Nucleus accumbens (tissue), 56 donors: ENCODE data around the gene SEL1L3.

Experiments
- DNase-seq, 56 donors: peaks; one replicate each; lab custom pipeline; 2025; lab: John Stamatoyannopoulos, UW

SEL1L3 gene

DNA sequence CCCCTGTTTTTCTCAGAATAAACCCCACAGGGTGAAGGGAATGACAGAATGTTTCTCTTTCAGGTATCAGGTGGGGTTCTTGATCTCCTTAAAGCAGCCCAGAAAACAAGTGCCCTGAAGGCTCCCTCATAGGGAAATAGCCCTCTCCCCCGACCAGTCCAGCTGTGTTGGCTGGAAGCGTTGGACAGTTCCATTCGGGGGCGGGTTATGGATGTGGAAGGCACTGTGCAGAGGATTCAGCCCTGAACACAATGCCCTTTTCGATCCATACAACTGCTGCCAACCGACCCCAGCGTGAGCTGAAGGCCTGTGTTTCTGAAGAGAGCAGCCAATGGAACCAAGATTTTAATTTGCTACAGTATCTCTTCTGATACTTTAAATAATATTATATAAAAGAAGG, 41.5 kb downstream of the SEL1L3 start:
- peak in 6 of 56 donors; percentile 4 to 20 (median 13) for DNase-seq

DNA sequence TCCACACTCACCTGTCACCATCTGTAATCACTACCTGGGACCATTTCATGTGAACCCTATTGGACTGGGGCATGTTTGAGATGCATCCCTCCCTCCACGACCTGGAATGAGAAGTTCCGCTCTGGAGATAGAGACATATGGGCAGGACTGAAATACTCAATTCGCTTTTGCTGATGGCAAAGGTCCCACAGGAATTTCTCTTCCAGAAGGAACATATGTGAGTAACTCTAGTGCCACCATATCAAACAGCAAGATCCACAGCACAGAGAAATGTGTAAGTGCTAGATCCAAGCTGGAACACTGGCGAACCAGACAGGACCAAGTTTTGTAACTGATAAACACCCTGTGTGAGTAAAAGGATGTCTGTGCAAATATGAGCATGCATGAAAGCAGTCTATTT, 43.9 kb downstream of the SEL1L3 start:
- no peak for DNase-seq

GRCh38 chr4:25818371-25818871, 44.4 kb downstream of the SEL1L3 start:
- no peak for DNase-seq

GRCh38 chr4:25817059-25817681, 45.6 kb downstream of the SEL1L3 start:
- no peak for DNase-seq

DNA sequence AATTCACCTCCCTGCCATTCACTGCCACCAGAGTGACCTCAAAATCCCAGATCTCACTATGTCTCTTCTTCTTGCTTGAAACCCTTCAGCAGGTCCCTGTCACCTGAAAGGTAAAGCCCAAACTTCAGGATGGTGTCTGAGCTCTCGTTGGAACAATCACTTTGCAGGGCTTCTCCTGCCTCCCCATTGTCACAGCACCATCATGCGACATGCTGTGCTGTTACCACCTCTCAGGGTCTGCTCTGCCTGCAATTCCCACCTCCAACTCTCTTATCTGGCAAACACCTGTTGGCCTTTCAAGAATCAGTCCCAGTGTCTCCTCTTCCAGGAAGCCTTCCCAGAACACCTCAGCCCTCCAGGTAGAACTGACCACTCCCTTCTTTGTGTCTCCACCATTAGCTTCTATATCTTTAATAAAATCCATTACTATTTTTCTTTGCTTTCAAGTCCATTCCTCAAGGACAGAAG, 46.2 kb downstream of the SEL1L3 start:
- DNase-seq, result no peak

DNA sequence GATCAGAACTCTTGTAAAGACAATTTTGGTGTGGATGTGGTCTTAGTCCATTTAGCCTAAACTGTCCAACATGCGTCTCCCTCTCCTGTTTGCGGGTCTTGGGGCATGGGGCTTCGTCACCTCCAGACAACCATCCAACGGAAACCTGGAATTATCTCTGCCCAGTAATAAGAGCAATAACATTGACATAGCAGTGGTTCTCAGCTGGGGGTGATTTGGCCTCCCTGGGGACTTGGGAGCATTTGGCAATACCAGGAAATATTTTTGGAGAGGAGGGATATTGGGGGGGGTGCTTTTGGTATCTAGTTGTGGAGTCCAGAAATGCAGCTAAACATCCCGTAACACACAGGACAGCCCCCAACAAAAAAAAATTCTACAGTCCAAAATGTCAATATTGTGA, 47.2 kb downstream of the SEL1L3 start:
- no peak for DNase-seq

GRCh38 chr4:25814301-25815136, 48.3 kb downstream of the SEL1L3 start:
- peak in 13 of 56 donors; percentile 1 to 54 (median 10) for DNase-seq

GRCh38 chr4:25813448-25814106, 49.2 kb downstream of the SEL1L3 start:
- DNase-seq, result no peak

DNA sequence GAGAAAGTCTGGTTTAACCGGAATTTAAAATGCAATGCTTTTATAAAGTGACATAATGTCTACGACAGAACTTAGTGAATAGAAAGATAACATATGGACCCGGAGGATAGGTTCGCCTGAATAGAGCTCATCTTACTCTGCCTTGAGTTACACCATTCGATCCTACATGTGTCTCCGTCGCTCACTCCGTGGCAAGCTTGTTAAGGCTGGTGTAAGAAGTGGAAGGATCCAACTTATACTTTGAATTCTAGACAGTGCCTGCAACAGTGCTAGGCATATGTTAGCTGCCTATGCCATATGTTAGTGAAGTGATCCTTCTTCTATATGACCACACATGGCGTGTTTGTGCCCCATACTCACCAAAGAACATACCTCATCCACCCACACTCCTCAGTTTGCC, 50.9 kb downstream of the SEL1L3 start:
- DNase-seq, result no peak

- DNase-seq, result no peak
These were observed 51.5 kb downstream of the SEL1L3 start for GRCh38 chr4:25811374-25811690.

DNA sequence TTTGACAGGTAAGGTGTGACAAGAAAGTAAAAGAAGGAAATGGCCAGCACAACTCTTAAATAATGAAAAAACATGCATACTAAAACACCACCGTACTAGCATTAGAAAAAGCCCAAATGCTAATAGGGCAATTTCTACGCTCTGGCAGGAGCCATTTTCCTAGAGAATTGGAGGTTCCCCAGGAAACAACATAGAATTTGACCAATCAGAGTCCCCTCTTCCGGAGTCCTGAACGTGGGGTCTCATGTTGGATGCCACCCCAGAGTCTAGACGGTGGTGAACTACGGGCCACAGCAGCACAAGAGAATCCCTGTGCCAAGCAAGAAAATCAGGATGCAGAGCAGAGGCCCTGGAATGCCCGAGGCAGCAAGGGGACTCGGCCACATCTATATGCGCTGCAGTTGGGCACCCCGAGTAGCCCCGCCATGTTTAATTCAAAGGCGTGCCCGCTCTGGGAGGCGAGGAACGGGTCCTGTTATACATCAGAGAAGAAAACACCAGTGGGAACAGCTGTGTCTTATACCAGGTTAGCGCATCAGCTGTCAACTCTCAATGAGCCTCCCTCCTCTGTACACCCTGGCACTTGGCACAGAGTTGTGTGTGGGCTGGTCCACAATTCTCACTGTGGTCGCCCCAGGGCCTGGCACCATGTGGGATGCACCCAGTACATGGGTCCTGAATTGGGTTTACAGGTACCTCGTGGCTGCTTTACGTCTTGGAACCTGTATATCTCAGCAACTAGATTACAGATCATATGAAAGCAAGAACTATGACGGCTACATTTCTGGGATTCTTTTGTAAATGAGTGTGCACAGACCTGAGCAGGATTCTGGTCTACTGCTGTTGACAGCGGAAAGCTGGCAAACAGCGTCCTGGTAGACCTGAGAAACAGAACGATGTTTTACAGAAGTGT, 52.1 kb downstream of the SEL1L3 start:
- peak in 5 of 56 donors; percentile 10 to 42 (median 21) for DNase-seq

DNA sequence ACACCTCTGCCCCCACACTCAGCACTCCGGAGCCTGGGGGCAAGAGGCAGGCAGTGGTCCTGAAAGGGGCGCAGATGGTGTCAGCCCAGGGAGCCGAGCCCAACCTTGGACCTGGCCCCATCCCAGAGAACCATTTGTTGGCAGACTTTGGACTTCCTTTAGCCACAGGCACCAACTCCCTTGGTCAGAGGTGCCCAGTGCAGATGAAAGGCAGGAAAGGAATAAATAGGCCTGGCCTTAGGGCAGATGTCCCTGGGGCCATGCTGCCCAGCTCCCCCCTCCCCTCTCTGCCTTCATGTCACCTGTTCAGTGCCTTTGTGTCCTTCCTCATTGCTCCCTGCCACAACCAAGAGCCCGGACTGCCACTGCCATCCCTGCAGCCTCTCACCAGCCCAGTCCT, 52.8 kb downstream of the SEL1L3 start:
- DNase-seq, result peak in 2 of 56 donors; percentile 5 to 21

GRCh38 chr4:25807102-25807728, 55.6 kb downstream of the SEL1L3 start:
- no peak for DNase-seq

- no peak for DNase-seq
These were observed 57.4 kb downstream of the SEL1L3 start for GRCh38 chr4:25805255-25805860.

GRCh38 chr4:25803720-25804225, 59.0 kb downstream of the SEL1L3 start:
- DNase-seq, result no peak

DNA sequence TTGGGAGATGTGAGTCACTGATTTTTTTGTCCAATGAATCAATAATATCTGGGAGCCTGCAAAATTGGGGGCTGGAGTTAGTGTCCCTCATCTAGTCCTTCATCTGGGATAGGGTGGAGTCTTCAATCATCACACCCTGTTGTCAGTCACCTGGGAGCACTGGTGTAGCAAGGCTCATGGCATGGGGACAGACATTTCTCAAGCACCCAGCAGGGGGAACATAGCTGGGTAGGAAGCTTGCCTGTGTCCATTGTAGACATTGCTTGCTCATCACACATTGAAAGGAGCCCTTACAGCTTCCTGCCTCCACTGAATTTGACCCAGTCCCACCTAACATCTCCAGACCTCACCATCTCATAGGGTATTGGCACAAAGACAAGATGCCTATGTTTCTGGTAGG, 61.2 kb downstream of the SEL1L3 start:
- DNase-seq, result no peak

DNA sequence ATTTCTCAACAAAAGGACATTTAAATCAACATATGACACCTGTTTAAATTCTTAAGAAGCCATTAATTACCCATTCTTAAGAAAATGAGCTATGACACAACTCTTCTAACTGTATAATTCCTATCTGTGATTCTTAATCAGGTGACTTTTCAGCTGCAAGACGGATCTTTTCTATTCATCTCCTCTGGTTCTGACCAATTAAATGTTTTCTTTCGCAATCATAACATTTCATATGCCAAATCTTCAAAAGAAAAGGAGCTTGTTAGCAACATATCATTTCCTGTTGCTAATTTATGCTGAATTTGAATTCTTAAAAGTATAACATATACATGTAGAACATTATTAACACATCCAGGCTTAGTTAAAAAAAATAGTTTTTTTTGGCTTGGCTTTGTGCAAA, 62.5 kb downstream of the SEL1L3 start:
- no peak for DNase-seq

DNA sequence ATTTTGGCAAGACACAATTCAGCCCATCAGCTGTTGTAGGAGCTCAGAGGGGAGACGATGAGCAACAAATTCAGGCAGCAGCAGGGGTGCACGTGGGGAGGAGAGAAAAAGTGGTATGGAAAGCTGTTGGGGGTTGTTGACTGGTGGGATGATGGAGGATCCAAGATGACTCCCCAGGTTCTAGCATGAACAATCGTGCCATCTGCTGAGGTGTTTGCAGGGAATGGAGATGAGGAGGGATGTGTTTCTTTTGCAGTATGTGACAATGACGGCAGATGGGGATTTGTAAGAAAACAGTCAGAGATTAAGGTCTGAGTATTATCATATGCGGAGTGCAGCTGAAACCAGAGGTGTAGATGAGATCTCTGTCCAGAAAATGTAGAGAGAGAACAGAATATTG, 63.3 kb downstream of the SEL1L3 start:
- no peak for DNase-seq

DNA sequence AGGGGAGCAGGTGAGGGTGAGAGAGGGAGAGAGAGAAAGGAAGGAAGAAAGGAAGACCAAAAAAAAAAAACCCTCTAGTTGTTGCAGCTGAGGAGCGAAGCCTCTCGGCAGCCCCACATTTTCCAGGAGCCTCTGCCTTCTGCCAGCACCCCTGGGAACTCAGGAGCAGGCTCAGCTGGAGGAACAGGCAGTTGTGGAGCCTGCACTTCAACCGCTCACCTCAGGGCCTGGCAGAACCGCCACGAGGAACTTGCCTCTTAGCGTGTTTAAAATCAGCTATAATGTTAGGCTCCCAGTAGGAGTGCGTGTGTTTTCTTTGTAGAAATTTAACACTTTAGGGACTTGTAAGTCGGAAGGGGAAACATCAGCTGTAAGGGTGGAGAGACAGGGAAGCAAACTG, 65.7 kb downstream of the SEL1L3 start:
- no peak for DNase-seq
